ENCODE data around the gene TNFRSF21.

The TNFRSF21 gene

GRCh38 chr6:47309291-47310130 lies at the start of gene TNFRSF21:
Gene TNFRSF21, minus strand, starts transcription at chr6:47309905. Its CDS starts 394 bp downstream, at chr6:47309511.
- H3K9me3 ChIP-seq: no peaks in the 10 kb centered on the region
- peaks cover 11% of the 10 kb centered on the region; the same call in 1 of the 2 replicates for H3K36me3 ChIP-seq
- H3K4me3 ChIP-seq: peak within 1 kb of the TSS; percentile 99
- no peaks in the 10 kb centered on the region for H3K27me3 ChIP-seq
- H3K4me1 ChIP-seq: peaks cover 29% of the 10 kb centered on the region
- peak within 1 kb of the TSS; percentile 95 for H3K27ac ChIP-seq
- H3K9ac ChIP-seq: peak within 1 kb of the TSS; percentile 96
- peaks cover 48% of the 10 kb centered on the region for H4K20me1 ChIP-seq
- no peak for TF ChIP-seq Cebpa-rat (IDR thresholded peaks at IDR 0.05)
- H3K4me2 ChIP-seq: peak within 1 kb of the TSS; percentile 96

DNA sequence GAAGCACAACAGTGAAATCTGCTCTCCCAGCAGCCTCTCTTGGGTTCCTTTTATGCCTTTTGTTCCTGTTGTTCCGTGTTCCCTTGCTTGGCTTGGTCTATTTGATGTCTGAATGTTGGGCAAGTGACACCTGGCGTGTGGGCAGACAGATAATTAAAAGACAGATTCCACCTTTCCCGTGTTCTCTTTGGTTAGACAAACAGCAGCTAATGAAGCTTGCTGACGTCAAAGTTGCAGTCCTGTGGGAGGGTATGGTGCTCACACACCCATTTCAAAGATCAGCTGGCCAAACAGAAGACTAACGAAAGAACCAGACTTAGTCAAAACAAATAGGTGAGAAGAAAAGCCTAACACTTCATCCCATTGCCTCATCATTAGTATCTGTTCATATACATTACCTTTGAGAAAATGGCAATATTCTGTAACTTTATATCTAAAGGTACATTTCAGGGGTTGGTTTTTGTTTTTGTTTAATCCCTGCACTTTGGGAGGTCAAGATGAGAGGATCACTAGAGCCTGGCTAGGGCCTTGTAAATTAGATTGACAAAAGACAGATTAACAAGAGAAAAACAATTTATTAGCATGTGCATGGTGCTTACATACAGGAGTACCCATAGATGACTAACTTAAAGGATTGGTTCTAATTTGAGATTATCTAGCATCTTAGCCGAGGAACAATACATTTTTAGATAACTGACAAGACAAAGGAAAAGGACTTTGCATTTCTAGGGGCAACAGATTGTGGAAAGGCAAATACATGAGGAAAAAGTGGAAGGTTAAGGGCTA lies 48.9 kb upstream of the TNFRSF21 start:
- Histone ChIP-seq H3K27ac (no peak overlapping the region), H3K4me1 (peaks cover 14% of the 10 kb centered on the region), H3K9ac (no peak overlapping the region), H3K4me3 (no peak overlapping the region), H3K27me3 (no peaks in the 10 kb centered on the region), H4K20me1 (no peaks in the 10 kb centered on the region), H3K9me3 (no peaks in the 10 kb centered on the region), H3K36me3 (no peaks in the 10 kb centered on the region), H3K4me2 (no peak overlapping the region)
- TF ChIP-seq Cebpa-rat (IDR thresholded peaks at IDR 0.05): no peak

DNA sequence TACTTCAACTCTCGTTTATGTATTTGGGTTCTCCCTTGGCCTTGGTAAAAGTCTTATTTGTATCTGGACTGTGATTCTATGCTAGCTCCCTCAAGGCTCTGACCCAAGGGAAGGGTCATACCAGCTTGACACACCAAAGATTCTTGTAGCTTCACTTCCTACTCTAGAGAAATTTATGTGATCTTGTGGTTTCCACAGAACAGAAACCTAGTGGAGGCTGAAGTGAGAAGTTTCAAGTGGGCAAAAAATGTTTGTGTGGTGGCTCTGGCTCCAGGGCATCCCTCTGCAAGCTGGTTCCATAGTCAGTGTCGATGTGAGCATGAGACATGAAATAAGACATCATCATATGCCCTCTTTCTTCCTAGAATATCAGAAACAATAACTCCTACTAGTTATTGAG lies 48.1 kb upstream of the TNFRSF21 start:
- no peaks in the 10 kb centered on the region for H3K27me3 ChIP-seq
- no peak overlapping the region for H3K27ac ChIP-seq
- no peaks in the 10 kb centered on the region for H3K36me3 ChIP-seq
- H3K9me3 ChIP-seq: no peaks in the 10 kb centered on the region
- H3K4me3 ChIP-seq: no peak overlapping the region
- no peak overlapping the region for H3K9ac ChIP-seq
- no peak overlapping the region for H3K4me2 ChIP-seq
- no peak for TF ChIP-seq Cebpa-rat (IDR thresholded peaks at IDR 0.05)
- peaks cover 14% of the 10 kb centered on the region for H3K4me1 ChIP-seq
- no peaks in the 10 kb centered on the region for H4K20me1 ChIP-seq

DNA sequence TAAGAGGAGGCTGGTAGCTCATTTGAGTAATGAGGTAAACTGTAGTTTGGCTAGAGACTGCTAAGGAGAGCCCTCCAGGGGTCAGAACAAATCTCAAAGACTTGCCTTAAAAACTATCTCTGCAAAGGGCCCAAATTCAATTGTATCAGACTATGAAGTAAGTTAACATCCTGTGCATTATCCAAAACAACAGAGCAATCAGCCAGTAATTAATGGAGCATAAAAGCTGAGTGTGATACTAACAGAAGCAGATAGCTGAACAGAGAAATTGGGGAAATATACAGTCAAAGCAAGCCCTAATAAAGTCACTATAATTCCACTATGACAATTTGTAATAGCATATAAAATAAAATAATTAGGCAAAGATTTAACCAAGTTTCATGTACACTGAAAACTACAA lies 45.8 kb upstream of the TNFRSF21 start:
- Histone ChIP-seq H3K27ac (no peak overlapping the region), H3K4me1 (peaks cover 7% of the 10 kb centered on the region), H3K4me2 (no peak overlapping the region), H3K9me3 (no peaks in the 10 kb centered on the region), H3K27me3 (no peaks in the 10 kb centered on the region), H3K36me3 (no peaks in the 10 kb centered on the region), H3K9ac (no peak overlapping the region), H3K4me3 (no peak overlapping the region), H4K20me1 (no peaks in the 10 kb centered on the region)
- no peak for TF ChIP-seq Cebpa-rat (IDR thresholded peaks at IDR 0.05)

DNA sequence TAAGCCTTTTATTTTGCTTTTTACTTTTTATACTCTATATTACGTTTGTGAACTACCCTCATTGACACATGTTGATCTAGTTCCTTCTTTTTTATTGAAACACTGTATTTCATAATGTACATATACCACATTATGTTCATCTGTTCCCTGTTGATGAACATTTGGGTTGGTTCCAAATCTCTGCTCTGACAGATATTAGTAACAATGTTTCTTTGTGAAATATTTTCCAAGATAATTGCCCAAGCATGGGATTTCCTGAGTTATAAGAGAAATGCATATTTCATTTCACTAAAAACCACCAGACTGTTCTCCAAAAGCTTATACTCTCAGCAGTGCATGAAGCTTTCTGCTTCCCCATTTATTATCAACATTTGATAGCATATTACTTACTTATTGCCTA lies 44.2 kb upstream of the TNFRSF21 start:
- Histone ChIP-seq H3K27ac (no peak overlapping the region), H4K20me1 (no peaks in the 10 kb centered on the region), H3K9me3 (no peaks in the 10 kb centered on the region), H3K36me3 (no peaks in the 10 kb centered on the region), H3K4me3 (no peak overlapping the region), H3K4me2 (no peak overlapping the region), H3K4me1 (no peaks in the 10 kb centered on the region), H3K27me3 (no peaks in the 10 kb centered on the region), H3K9ac (no peak overlapping the region)
- no peak for TF ChIP-seq Cebpa-rat (IDR thresholded peaks at IDR 0.05)

DNA sequence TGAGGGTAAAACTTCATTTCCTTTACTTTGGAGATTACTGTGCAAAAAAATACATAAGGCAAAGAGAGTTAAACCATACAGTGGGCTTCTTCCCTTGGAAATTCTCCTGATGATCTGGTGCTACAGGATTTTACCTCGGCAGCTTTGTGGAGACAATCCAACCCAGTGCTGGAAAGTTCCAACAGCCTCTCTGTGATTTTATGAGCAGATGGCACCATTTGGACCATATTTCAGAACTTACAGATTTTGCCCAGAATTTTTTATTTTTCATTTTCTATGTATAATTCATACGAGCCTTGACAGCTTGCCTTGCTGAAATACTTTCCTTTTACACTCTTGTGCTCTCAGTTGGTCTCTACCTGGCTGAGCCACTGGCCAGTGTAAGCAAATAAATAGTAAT lies 43.3 kb upstream of the TNFRSF21 start:
- no peaks in the 10 kb centered on the region for H3K4me1 ChIP-seq
- H3K27ac ChIP-seq: no peak overlapping the region
- no peaks in the 10 kb centered on the region for H3K27me3 ChIP-seq
- no peaks in the 10 kb centered on the region for H3K9me3 ChIP-seq
- no peaks in the 10 kb centered on the region for H4K20me1 ChIP-seq
- H3K4me2 ChIP-seq: no peak overlapping the region
- H3K4me3 ChIP-seq: no peak overlapping the region
- no peak overlapping the region for H3K9ac ChIP-seq
- TF ChIP-seq Cebpa-rat (IDR thresholded peaks at IDR 0.05): no peak
- no peaks in the 10 kb centered on the region for H3K36me3 ChIP-seq

DNA sequence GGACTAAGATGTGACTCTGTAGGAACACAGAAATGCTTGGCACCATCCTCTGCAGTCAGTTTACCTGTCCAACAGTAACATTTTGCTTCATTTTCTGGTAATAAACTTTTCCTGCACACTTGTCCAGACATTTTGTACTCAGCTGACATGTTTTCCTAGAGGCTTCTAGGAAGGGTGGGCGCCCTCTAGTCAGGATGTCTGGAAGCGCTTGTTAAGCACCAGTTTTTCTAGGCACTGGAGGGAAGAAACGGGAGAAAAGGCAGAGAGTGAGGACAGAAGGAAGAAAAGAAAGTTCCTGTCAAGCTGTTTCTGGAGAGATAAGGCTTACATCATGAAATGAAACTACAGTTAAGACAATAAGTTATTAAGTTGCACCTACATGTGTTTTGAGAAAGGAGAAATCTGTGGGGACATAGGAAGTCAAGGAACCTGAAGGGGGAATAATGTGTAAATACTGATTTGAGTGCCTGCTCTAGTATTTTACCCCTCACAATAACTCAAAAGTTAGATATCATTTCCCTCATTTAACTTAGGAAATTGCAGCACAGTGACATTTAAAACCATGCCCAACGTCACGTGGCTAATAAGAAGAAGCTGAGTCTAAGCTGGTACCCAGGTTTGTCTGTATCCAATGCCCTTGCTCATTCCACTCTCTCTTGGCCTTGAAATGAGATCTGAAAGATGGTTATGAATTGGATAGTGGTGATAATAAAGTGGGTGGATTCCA lies 42.7 kb upstream of the TNFRSF21 start:
- Histone ChIP-seq H3K4me2 (no peak overlapping the region), H3K4me1 (no peaks in the 10 kb centered on the region), H4K20me1 (no peaks in the 10 kb centered on the region), H3K36me3 (no peaks in the 10 kb centered on the region), H3K9me3 (no peaks in the 10 kb centered on the region), H3K9ac (no peak overlapping the region), H3K27me3 (no peaks in the 10 kb centered on the region), H3K4me3 (no peak overlapping the region), H3K27ac (no peak overlapping the region)
- no peak for TF ChIP-seq Cebpa-rat (IDR thresholded peaks at IDR 0.05)

GRCh38 chr6:47351621-47352020 lies 41.9 kb upstream of the TNFRSF21 start:
- Histone ChIP-seq H3K27me3 (no peaks in the 10 kb centered on the region), H3K4me1 (no peaks in the 10 kb centered on the region), H3K4me2 (no peak overlapping the region), H3K27ac (no peak overlapping the region), H3K9me3 (no peaks in the 10 kb centered on the region), H3K9ac (no peak overlapping the region), H3K36me3 (no peaks in the 10 kb centered on the region), H4K20me1 (no peaks in the 10 kb centered on the region), H3K4me3 (no peak overlapping the region)
- no peak for TF ChIP-seq Cebpa-rat (IDR thresholded peaks at IDR 0.05)

- Histone ChIP-seq H3K27me3 (no peaks in the 10 kb centered on the region), H4K20me1 (no peaks in the 10 kb centered on the region), H3K27ac (no peak overlapping the region), H3K4me1 (no peaks in the 10 kb centered on the region), H3K9me3 (no peaks in the 10 kb centered on the region), H3K4me3 (no peak overlapping the region), H3K4me2 (no peak overlapping the region), H3K36me3 (no peaks in the 10 kb centered on the region), H3K9ac (no peak overlapping the region)
- TF ChIP-seq Cebpa-rat (IDR thresholded peaks at IDR 0.05): no peak
These were observed 40.2 kb upstream of the TNFRSF21 start for GRCh38 chr6:47349931-47350330.

All from BLaER1 (cell line).